IMR-90 (cell line): ENCODE measurements around the gene TMUB1. TPM values are rescaled to one million over a fixed set of nuclear protein-coding genes. Genes with fewer than 3 reads are reported as not detected.
A peak's percentile ranks its signal among the peaks of the same experiment; 100 is the strongest.

ENCODE experiments used
- ATAC-seq: fragments of 200-7000 bp; cut with Tn5 transposase; 2 replicates; pipeline ENCODE4 v1.9.1; 2020; ENCODE audit warnings: low read depth, mild to moderate bottlenecking, moderate library complexity
- BruUV-seq: library from RNA; stranded (reverse); fragments of 400-500 nt; replicated peaks from 2 replicates; lab custom pipeline; 2021; lab: Mats Ljungman, UMichigan
- CTCF ChIA-PET: fragments of 300-600 bp; formaldehyde crosslinking; extraction: SDS; loops from one replicate; lab custom pipeline; 2021; ENCODE audit warnings: antibody characterized with exemption; lab: Yijun Ruan, JAX
- POLR2A ChIA-PET: fragments of 300-600 bp; sonication (Branson Sonifier 250); formaldehyde crosslinking; loops from one replicate; lab custom pipeline; 2022; ENCODE audit warnings: antibody characterized with exemption; ENCODE audit not compliant: unreplicated experiment; lab: Charles Lee
- DNase-seq: peaks from one replicate; pipeline ENCODE4 v3.0.0; 2013
- H2AFZ ChIP-seq: replicated peaks from 2 replicates; pipeline ENCODE3; 2013; ENCODE audit warnings: low read length, mild to moderate bottlenecking; ENCODE audit not compliant: poor library complexity
- H2AK5ac ChIP-seq: 2 replicates; pipeline ENCODE4 v1.6.1; 2013; ENCODE audit warnings: low read depth, low read length, inconsistent platforms
- H2AK9ac ChIP-seq: replicated peaks from 2 replicates; pipeline ENCODE3; 2013; ENCODE audit warnings: mild to moderate bottlenecking, low read depth, low read length, moderate library complexity; ENCODE audit not compliant: poor library complexity
- H2BK120ac ChIP-seq: 2 replicates; pipeline ENCODE4 v1.6.1; 2013; ENCODE audit warnings: low read depth, low read length, inconsistent platforms
- H2BK15ac ChIP-seq: 3 replicates; pipeline ENCODE4 v1.6.1; 2013; ENCODE audit warnings: low read depth, low read length, inconsistent platforms
- H2BK20ac ChIP-seq: 2 replicates; pipeline ENCODE4 v1.6.1; 2013; ENCODE audit warnings: low read depth, mild to moderate bottlenecking, inconsistent platforms, low read length, moderate library complexity
- H2BK5ac ChIP-seq: 2 replicates; pipeline ENCODE4 v1.6.1; 2013; ENCODE audit warnings: mild to moderate bottlenecking, low read depth, low read length, inconsistent platforms; ENCODE audit not compliant: poor library complexity, severe bottlenecking
- H3K14ac ChIP-seq: replicated peaks from 2 replicates; pipeline ENCODE4 v1.6.1; 2013; ENCODE audit warnings: low read depth, low read length, inconsistent platforms
- H3K18ac ChIP-seq: 2 replicates; pipeline ENCODE4 v1.6.1; 2013; ENCODE audit warnings: low read depth, low read length, control low read depth
- H3K23ac ChIP-seq: 2 replicates; pipeline ENCODE4 v1.6.1; 2013; ENCODE audit warnings: low read depth, low read length, inconsistent platforms
- H3K27ac ChIP-seq: 2 replicates; pipeline ENCODE4 v1.5.1; 2013; ENCODE audit warnings: mild to moderate bottlenecking, control low read depth, low read length; ENCODE audit not compliant: insufficient read depth
- H3K27me3 ChIP-seq: 2 replicates; pipeline ENCODE4 v1.6.1; 2013; ENCODE audit warnings: low read length; ENCODE audit not compliant: control insufficient read depth, insufficient read depth
- H3K36me3 ChIP-seq: 2 replicates; pipeline ENCODE4 v1.6.1; 2013; ENCODE audit warnings: low read length, mixed read lengths; ENCODE audit not compliant: control insufficient read depth, insufficient read depth
- H3K4ac ChIP-seq: 2 replicates; pipeline ENCODE4 v1.6.1; 2013; ENCODE audit warnings: low read depth, low read length, inconsistent platforms
- H3K4me1 ChIP-seq: 2 replicates; pipeline ENCODE4 v1.6.1; 2013; ENCODE audit warnings: low read length, mixed read lengths; ENCODE audit not compliant: control insufficient read depth, insufficient read depth
- H3K4me2 ChIP-seq: 2 replicates; pipeline ENCODE4 v1.6.1; 2013; ENCODE audit warnings: low read depth, mild to moderate bottlenecking, control low read depth, low read length, moderate library complexity
- H3K4me3 ChIP-seq: 2 replicates; pipeline ENCODE4 v1.5.1; 2013; ENCODE audit warnings: low read depth, mild to moderate bottlenecking, control low read depth, low read length, moderate library complexity; ENCODE audit not compliant: insufficient read depth
- H3K56ac ChIP-seq: 2 replicates; pipeline ENCODE4 v1.6.1; 2013; ENCODE audit warnings: low read length, inconsistent platforms; ENCODE audit not compliant: insufficient read depth; ENCODE audit errors: extremely low read depth
- H3K79me1 ChIP-seq, 2 experiments: 2 replicates each; pipeline ENCODE4 v1.6.1; 2013; ENCODE audit warnings: low read length in 2 of 2, inconsistent platforms in 1 of 2, low read depth in 1 of 2
- H3K9ac ChIP-seq: 2 replicates; pipeline ENCODE4 v1.6.1; 2013; ENCODE audit warnings: low read depth, low read length, control low read depth
- H3K9me1 ChIP-seq: 2 replicates; pipeline ENCODE4 v1.6.1; 2013; ENCODE audit warnings: low read length, inconsistent platforms; ENCODE audit not compliant: insufficient read depth
- H3K9me3 ChIP-seq: 2 replicates; pipeline ENCODE4 v1.6.1; 2013; ENCODE audit warnings: low read length; ENCODE audit not compliant: control insufficient read depth, insufficient read depth
- H4K20me1 ChIP-seq: 2 replicates; pipeline ENCODE4 v1.6.1; 2013; ENCODE audit warnings: low read length, inconsistent platforms; ENCODE audit not compliant: insufficient read depth
- H4K5ac ChIP-seq: 2 replicates; pipeline ENCODE4 v1.6.1; 2013; ENCODE audit warnings: mild to moderate bottlenecking, low read depth, low read length, control low read depth
- H4K8ac ChIP-seq, 2 experiments: 2 replicates each; pipeline ENCODE4 v1.6.1; 2013; ENCODE audit warnings: low read depth in 2 of 2, low read length in 2 of 2, control low read depth in 1 of 2, inconsistent platforms in 1 of 2
- H4K91ac ChIP-seq: 2 replicates; pipeline ENCODE4 v1.6.1; 2013; ENCODE audit warnings: low read depth, low read length, inconsistent platforms; ENCODE audit not compliant: insufficient read depth
- CEBPB ChIP-seq: IDR thresholded peaks from 2 replicates; pipeline ENCODE4 v1.6.1; 2012; ENCODE audit warnings: low read depth, low read length, improper control_type of control experiment
- CHD1 ChIP-seq: IDR thresholded peaks from 2 replicates; pipeline ENCODE4 v1.6.1; 2012; ENCODE audit warnings: low read depth, low read length, improper control_type of control experiment
- MAFK ChIP-seq: IDR thresholded peaks from 2 replicates; pipeline ENCODE4 v1.6.1; 2012; ENCODE audit warnings: low read depth, low read length, improper control_type of control experiment
- RCOR1 ChIP-seq: IDR thresholded peaks from 2 replicates; pipeline ENCODE4 v1.6.1; 2012; ENCODE audit warnings: mild to moderate bottlenecking, low read length, improper control_type of control experiment; ENCODE audit not compliant: insufficient replicate concordance
- RFX5 ChIP-seq: IDR thresholded peaks from 2 replicates; pipeline ENCODE4 v1.8.0; 2012; ENCODE audit warnings: low read depth, mild to moderate bottlenecking, low read length, moderate library complexity
- WGBS, 2 experiments: methylation state at CpG; one replicate each; pipeline versions ENCODE4 v1.1.5 to v1.1.7; 2013; ENCODE audit warnings: missing lambda C conversion rate in 2 of 2; ENCODE audit not compliant: insufficient read length in 1 of 2; ENCODE audit errors: extremely low coverage in 2 of 2; 5-methylcytosine and 5-hydroxymethylcytosine counted together
- dilution Hi-C: fragments of 300-500 bp; cut with HindIII; formaldehyde crosslinking; loops from one replicate; pipeline ENCODE4 v1.14.3; 2018; ENCODE audit warnings: low sequenced_read_pairs; ENCODE audit not compliant: unreplicated experiment
- in situ Hi-C: fragments of 300-500 bp; cut with MboI; formaldehyde crosslinking; loops from 3 replicates; pipeline ENCODE4 v1.14.3; 2019; ENCODE audit warnings: low sequenced_read_pairs, inconsistent platforms, mixed read lengths
- intact Hi-C: fragments of 100-400 bp; cut with micrococcal nuclease; formaldehyde crosslinking; loops from 2 replicates; pipeline ENCODE4 v1.10.0; 2022
- polyA plus RNA-seq, 3 experiments: library from polyadenylated mRNA; depleted of rRNA; stranded (reverse); fragments of >200 nt; gene quantifications; 2 replicates each; pipeline ENCODE4 v1.2.3, GENCODE V29; 2012; ENCODE audit warnings: low replicate concordance in 1 of 3
- total RNA-seq: library from RNA; depleted of rRNA; stranded (reverse); fragments of >200 nt; gene quantifications from 2 replicates; pipeline ENCODE4 v1.2.3, GENCODE V29; 2012
- TF ChIP-seq, protein P1 (sequence below): conservative IDR thresholded peaks from 2 replicates; pipeline ENCODE4 v1.5.1; 2012; ENCODE audit warnings: mild to moderate bottlenecking, low read depth, low read length, improper control_type of control experiment
- TF ChIP-seq, protein P2 (sequence below): fragments of 150-350 bp; IDR thresholded peaks from 2 replicates; pipeline ENCODE4 v1.6.1; 2016; ENCODE audit warnings: low read depth, mild to moderate bottlenecking, low read length, moderate library complexity, borderline replicate concordance
- TF ChIP-seq, protein P3 (sequence below): fragments of 150-350 bp; IDR thresholded peaks from 2 replicates; pipeline ENCODE4 v1.6.1; 2017; ENCODE audit warnings: mild to moderate bottlenecking, antibody characterized with exemption, low read length, low read depth

TMUB1 gene
- total and polyA plus RNA-seq, 2 of the 4 experiments (the other 2 are of a cell fraction) = 6.8 to 29.8 TPM

DNA sequence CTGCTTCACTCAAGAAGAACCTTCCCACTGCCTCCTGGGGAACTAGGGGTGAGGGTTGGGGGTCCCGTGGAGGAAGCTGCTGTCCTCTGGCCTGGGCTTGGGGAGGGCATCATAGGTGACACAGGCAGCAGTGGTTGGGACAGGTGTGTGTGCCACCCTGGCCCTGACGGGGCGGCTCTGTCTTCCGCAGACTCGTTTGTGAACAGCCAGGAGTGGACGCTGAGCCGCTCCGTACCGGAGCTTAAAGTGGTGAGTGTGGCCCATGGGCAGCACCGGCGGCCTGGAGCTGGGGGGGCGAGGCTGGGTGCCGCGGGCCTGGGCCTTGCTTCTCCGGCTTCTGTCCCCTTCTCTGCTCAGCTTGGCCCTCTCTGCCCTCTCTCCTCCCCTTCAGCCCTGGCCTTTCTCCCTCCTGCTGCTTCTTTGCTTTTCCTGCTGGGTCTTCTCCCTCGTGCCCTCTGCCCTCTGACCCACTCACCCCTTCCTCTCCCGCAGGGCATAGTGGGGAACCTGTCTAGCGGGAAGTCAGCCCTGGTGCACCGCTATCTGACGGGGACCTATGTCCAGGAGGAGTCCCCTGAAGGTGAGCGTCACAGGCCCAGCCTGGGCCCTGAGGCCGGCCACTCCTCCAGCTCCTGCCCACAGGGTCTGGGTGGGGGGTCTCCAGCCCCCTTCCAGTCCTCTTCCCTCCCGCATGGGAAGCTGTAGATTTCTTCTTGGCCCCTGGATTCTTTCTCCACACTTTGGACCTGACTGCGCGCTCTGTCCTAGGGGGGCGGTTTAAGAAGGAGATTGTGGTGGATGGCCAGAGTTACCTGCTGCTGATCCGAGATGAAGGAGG, 33.5 kb upstream of the TMUB1 start (continued):
- TF ChIP-seq CHD1 = no peak

DNA sequence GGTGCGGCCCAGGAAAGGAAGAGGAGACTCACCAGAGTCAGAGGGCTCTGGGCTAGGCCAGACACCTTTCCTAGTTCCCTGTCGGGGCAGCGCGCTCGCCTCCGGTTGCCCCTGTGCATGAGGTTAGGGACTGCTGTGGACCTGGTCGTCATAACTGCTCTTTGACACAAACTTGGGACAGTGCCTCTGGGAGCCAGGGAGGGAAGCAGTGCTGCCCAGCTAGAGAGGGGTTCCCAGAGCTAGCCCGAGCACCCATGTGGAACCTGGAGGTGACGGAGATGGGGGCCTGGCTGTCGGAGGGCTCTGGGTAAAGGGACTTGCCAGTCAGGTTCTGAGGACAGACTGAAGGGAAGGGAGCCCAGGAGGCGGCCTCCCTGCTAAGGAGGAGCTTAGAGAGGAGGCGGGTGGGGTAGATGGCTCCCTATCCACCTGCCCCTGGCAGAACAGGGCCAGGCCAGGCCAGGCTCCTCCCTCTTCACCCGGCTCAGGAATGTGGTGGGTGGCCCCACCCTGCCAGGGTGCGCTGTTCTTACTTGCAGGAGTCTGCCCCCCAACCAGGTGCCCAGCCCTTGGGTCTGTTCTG, 32.6 kb upstream of the TMUB1 start:
- peak overlapping the region; percentile 60; the same call in 1 of the 2 replicates for H3K4ac ChIP-seq
- no peak overlapping the region for H2BK5ac ChIP-seq
- H2BK15ac ChIP-seq = no peak overlapping the region
- ChIA-PET POLR2A (no interaction called here), CTCF (interaction anchor here (1.7 kb wide), 1 partner anchor 8 kb away, joined by 7 read pairs; no protein-coding TSS in a partner anchor)
- H3K9ac ChIP-seq = no peak overlapping the region
- peaks cover 3% of the 10 kb centered on the region for H3K9me1 ChIP-seq
- in situ Hi-C loops (loop anchor here (25.0 kb wide), 1 partner anchor 329 kb away; no protein-coding TSS in a partner anchor), intact Hi-C loops (no loop called here), dilution Hi-C loops (no loop called here)
- peak overlapping the region; percentile 71; the same call in 1 of the 2 replicates for H3K23ac ChIP-seq
- H2AK5ac ChIP-seq = peak overlapping the region; percentile 83
- H2BK120ac ChIP-seq = no peak overlapping the region
- H3K4me1 ChIP-seq = peaks cover 16% of the 10 kb centered on the region
- H3K18ac ChIP-seq = no peak overlapping the region
- no peak overlapping the region for H4K8ac ChIP-seq
- no peaks in the 10 kb centered on the region for H3K9me3 ChIP-seq
- H3K36me3 ChIP-seq = peaks cover 39% of the 10 kb centered on the region
- 85% methylated on average over 7 of the region's 14 CpGs; no CpG with 5 or more reads in 1 of the 2 experiments for WGBS, 2 experiments
- H4K5ac ChIP-seq = no peak overlapping the region
- H3K4me2 ChIP-seq = no peak overlapping the region
- ATAC-seq = no peak
- TF ChIP-seq CEBPB (no peak), RCOR1 (no peak), MAFK (no peak), RFX5 (no peak)
- TF ChIP-seq, protein P1, sequence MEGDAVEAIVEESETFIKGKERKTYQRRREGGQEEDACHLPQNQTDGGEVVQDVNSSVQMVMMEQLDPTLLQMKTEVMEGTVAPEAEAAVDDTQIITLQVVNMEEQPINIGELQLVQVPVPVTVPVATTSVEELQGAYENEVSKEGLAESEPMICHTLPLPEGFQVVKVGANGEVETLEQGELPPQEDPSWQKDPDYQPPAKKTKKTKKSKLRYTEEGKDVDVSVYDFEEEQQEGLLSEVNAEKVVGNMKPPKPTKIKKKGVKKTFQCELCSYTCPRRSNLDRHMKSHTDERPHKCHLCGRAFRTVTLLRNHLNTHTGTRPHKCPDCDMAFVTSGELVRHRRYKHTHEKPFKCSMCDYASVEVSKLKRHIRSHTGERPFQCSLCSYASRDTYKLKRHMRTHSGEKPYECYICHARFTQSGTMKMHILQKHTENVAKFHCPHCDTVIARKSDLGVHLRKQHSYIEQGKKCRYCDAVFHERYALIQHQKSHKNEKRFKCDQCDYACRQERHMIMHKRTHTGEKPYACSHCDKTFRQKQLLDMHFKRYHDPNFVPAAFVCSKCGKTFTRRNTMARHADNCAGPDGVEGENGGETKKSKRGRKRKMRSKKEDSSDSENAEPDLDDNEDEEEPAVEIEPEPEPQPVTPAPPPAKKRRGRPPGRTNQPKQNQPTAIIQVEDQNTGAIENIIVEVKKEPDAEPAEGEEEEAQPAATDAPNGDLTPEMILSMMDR = no peak
- TF ChIP-seq, protein P2, sequence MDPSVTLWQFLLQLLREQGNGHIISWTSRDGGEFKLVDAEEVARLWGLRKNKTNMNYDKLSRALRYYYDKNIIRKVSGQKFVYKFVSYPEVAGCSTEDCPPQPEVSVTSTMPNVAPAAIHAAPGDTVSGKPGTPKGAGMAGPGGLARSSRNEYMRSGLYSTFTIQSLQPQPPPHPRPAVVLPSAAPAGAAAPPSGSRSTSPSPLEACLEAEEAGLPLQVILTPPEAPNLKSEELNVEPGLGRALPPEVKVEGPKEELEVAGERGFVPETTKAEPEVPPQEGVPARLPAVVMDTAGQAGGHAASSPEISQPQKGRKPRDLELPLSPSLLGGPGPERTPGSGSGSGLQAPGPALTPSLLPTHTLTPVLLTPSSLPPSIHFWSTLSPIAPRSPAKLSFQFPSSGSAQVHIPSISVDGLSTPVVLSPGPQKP = no peak
- TF ChIP-seq, protein P3, sequence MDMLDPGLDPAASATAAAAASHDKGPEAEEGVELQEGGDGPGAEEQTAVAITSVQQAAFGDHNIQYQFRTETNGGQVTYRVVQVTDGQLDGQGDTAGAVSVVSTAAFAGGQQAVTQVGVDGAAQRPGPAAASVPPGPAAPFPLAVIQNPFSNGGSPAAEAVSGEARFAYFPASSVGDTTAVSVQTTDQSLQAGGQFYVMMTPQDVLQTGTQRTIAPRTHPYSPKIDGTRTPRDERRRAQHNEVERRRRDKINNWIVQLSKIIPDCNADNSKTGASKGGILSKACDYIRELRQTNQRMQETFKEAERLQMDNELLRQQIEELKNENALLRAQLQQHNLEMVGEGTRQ = no peak
- no peak overlapping the region for H3K56ac ChIP-seq
- H2AK9ac ChIP-seq = peak overlapping the region; percentile 87
- H3K79me1 ChIP-seq = peaks cover 17 to 63% of the 10 kb centered on the region in 2 experiments
- peak overlapping the region; percentile 41 for H2AFZ ChIP-seq
- H3K4me3 ChIP-seq = no peak overlapping the region
- no peak overlapping the region for H2BK20ac ChIP-seq
- peak overlapping the region; percentile 45 for H3K14ac ChIP-seq
- H3K27me3 ChIP-seq = no peaks in the 10 kb centered on the region
- no peak overlapping the region for H4K91ac ChIP-seq
- no TSS peak for BruUV-seq
- no peak for DNase-seq
- peaks cover 63% of the 10 kb centered on the region for H4K20me1 ChIP-seq
- no peak overlapping the region for H3K27ac ChIP-seq
